OCI-LY7 (cell line): Measurements from ENCODE around the gene TRIM72. TPM values are rescaled to one million over a fixed set of nuclear protein-coding genes. Genes with fewer than 3 reads are reported as not detected.

Experiments used
- BruUV-seq: library from RNA; stranded (reverse); fragments of 400-500 nt; replicated peaks from 2 replicates; lab custom pipeline; 2021; lab: Mats Ljungman, UMichigan
- CTCF ChIA-PET: fragments of 300-600 bp; sonication (Branson Sonifier 250); formaldehyde crosslinking; loops from one replicate; lab custom pipeline; 2022; ENCODE audit warnings: antibody characterized with exemption; ENCODE audit not compliant: unreplicated experiment; lab: Charles Lee
- POLR2A ChIA-PET: fragments of 300-600 bp; sonication (Branson Sonifier 250); formaldehyde crosslinking; loops from one replicate; lab custom pipeline; 2022; ENCODE audit warnings: antibody characterized with exemption; lab: Charles Lee
- DNase-seq: peaks from one replicate; pipeline ENCODE4 v3.0.0-alpha.2; 2015; ENCODE audit warnings: low spot score
- H2AFZ ChIP-seq: fragments of 200-600 bp; sonication (generic), shearing (Covaris generic); 2 replicates; pipeline ENCODE4 v1.6.1; 2014; ENCODE audit warnings: mild to moderate bottlenecking, antibody characterized with exemption, low read length, moderate library complexity
- H3K27ac ChIP-seq: fragments of 200-600 bp; sonication (generic); 2 replicates; pipeline ENCODE4 v1.5.1; 2014; ENCODE audit warnings: mixed run types, low read depth, mild to moderate bottlenecking, moderate library complexity, low read length, inconsistent platforms; ENCODE audit not compliant: poor library complexity, severe bottlenecking
- H3K36me3 ChIP-seq: fragments of 200-600 bp; sonication (generic); 2 replicates; pipeline ENCODE4 v1.6.1; 2014; ENCODE audit warnings: mild to moderate bottlenecking, antibody characterized with exemption, low read length, moderate library complexity, mixed read lengths; ENCODE audit not compliant: insufficient read depth
- H3K4me1 ChIP-seq: fragments of 200-600 bp; sonication (generic); 2 replicates; pipeline ENCODE4 v1.5.1; 2014; ENCODE audit warnings: mild to moderate bottlenecking, low read length; ENCODE audit not compliant: insufficient read depth, poor library complexity, severe bottlenecking
- H3K4me2 ChIP-seq: fragments of 200-600 bp; sonication (generic); 2 replicates; pipeline ENCODE4 v1.6.1; 2014; ENCODE audit warnings: mild to moderate bottlenecking, low read length
- H3K4me3 ChIP-seq: fragments of 200-600 bp; sonication (generic); 2 replicates; pipeline ENCODE4 v1.5.1; 2014; ENCODE audit warnings: mild to moderate bottlenecking, low read depth, low read length; ENCODE audit not compliant: poor library complexity, severe bottlenecking
- H3K79me2 ChIP-seq: fragments of 200-600 bp; sonication (generic); 2 replicates; pipeline ENCODE4 v1.6.1; 2016; ENCODE audit warnings: low read depth, mild to moderate bottlenecking, low read length, moderate library complexity, mixed read lengths; ENCODE audit not compliant: insufficient read depth
- H3K9me2 ChIP-seq: fragments of 200-600 bp; sonication (generic); 2 replicates; pipeline ENCODE4 v1.6.1; 2016; ENCODE audit warnings: mild to moderate bottlenecking, low read length, mixed read lengths; ENCODE audit not compliant: insufficient read depth
- H3K9me3 ChIP-seq: fragments of 200-600 bp; sonication (generic); 2 replicates; pipeline ENCODE4 v1.6.1; 2014; ENCODE audit warnings: mild to moderate bottlenecking, mixed run types, low read length, mixed read lengths
- H4K20me1 ChIP-seq: fragments of 200-600 bp; sonication (generic); 2 replicates; pipeline ENCODE4 v1.6.1; 2014; ENCODE audit warnings: mild to moderate bottlenecking, antibody characterized with exemption, low read length, moderate library complexity, mixed read lengths; ENCODE audit not compliant: insufficient read depth
- EZH2phosphoT487 ChIP-seq: fragments of 200-600 bp; sonication (generic); IDR thresholded peaks from 2 replicates; pipeline ENCODE4 v1.6.1; 2018; ENCODE audit warnings: low read depth, borderline replicate concordance, mild to moderate bottlenecking, mixed run types, antibody characterized with exemption, low read length, moderate library complexity, mixed read lengths
- intact Hi-C: fragments of 100-400 bp; cut with micrococcal nuclease; formaldehyde crosslinking; loops from one replicate; pipeline ENCODE4 v1.10.0; 2022; ENCODE audit not compliant: unreplicated experiment
- total RNA-seq, 2 experiments: library from RNA; depleted of rRNA in 1 of 2; stranded (reverse); fragments of >200 nt in 1 of 2; shearing (Covaris generic) in 1 of 2; gene quantifications; 2 replicates each; pipeline ENCODE4 v1.2.3, GENCODE V29; 2014 to 2022
- TF ChIP-seq, protein P1 (sequence below): fragments of 200-600 bp; sonication (generic); conservative IDR thresholded peaks from 2 replicates; pipeline ENCODE4 v1.5.1; 2014; ENCODE audit warnings: mild to moderate bottlenecking, antibody characterized with exemption, low read length, moderate library complexity, mixed read lengths

TRIM72 gene
- total RNA-seq, 2 experiments from 2014 or later: 0.13 to 1.1 TPM

DNA sequence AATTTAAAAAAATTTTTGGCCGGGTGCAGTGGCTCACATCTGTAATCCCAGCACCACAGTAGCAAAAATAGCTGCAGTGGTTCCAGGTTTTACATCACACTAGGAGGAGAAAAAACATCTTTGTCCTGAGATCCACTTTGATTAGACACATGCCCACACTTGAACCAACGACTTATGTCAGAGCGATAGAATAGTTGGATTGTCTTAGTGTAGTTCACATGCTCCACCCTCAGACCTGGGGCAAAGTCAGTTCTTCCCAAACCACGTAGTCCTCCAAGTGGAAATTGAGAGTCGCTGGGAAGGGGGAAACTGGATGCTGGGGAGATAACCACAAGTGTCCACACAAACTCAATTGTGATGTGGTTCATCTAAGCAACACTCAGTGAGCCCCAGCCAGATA, 34.4 kb downstream of the TRIM72 start:
- Histone ChIP-seq H3K4me2 (no peak overlapping the region), H3K4me3 (no peak overlapping the region), H3K79me2 (no peaks in the 10 kb centered on the region), H3K36me3 (no peaks in the 10 kb centered on the region), H3K9me3 (no peaks in the 10 kb centered on the region), H3K9me2 (no peaks in the 10 kb centered on the region), H3K4me1 (peaks cover 11% of the 10 kb centered on the region), H2AFZ (no peak overlapping the region), H4K20me1 (no peaks in the 10 kb centered on the region), H3K27ac (no peak overlapping the region)
- no peak for DNase-seq
- intact Hi-C loops: no loop called here
- TF ChIP-seq, protein P1, sequence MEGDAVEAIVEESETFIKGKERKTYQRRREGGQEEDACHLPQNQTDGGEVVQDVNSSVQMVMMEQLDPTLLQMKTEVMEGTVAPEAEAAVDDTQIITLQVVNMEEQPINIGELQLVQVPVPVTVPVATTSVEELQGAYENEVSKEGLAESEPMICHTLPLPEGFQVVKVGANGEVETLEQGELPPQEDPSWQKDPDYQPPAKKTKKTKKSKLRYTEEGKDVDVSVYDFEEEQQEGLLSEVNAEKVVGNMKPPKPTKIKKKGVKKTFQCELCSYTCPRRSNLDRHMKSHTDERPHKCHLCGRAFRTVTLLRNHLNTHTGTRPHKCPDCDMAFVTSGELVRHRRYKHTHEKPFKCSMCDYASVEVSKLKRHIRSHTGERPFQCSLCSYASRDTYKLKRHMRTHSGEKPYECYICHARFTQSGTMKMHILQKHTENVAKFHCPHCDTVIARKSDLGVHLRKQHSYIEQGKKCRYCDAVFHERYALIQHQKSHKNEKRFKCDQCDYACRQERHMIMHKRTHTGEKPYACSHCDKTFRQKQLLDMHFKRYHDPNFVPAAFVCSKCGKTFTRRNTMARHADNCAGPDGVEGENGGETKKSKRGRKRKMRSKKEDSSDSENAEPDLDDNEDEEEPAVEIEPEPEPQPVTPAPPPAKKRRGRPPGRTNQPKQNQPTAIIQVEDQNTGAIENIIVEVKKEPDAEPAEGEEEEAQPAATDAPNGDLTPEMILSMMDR: no peak
- no peak for TF ChIP-seq EZH2phosphoT487
- POLR2A ChIA-PET: no interaction called here
- CTCF ChIA-PET: no interaction called here
- BruUV-seq: no TSS peak

DNA sequence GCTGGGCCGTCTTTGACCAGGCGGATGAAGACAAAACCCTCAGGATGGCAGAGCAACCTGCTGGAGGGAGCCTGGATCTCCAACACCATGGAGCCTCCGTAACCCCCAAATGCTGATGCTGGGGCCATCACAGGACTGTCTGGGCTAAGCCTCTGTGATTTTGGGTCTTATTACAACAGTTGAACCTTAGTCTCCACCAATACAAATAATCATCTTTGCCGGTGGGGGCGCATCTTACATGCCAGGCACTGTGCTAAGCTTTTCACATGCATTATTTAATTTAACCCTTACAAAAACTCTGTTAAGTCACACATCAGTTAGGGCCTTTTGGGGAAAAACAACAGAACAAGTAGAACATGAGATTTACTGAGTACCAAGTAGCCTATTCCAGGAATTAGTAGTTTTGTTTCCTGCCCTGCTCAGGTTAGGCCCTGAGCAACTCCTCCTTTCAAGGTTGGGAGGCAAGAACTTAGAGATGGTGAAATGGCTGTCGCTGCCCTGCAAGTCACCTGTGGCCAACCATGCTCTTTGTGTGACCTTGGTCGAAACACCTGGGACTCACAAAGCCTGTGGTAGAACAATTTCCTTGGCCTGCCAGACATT, 37.0 kb downstream of the TRIM72 start:
- ChIA-PET POLR2A (no interaction called here), CTCF (no interaction called here)
- Histone ChIP-seq H3K4me3 (no peak overlapping the region), H3K79me2 (no peaks in the 10 kb centered on the region), H3K9me3 (no peaks in the 10 kb centered on the region), H2AFZ (no peak overlapping the region), H3K9me2 (no peaks in the 10 kb centered on the region), H3K4me2 (no peak overlapping the region), H3K27ac (no peak overlapping the region), H4K20me1 (no peaks in the 10 kb centered on the region), H3K4me1 (no peaks in the 10 kb centered on the region), H3K36me3 (no peaks in the 10 kb centered on the region)
- BruUV-seq: no TSS peak
- intact Hi-C loops: no loop called here
- DNase-seq: no peak
- TF ChIP-seq, protein P1: no peak
- TF ChIP-seq EZH2phosphoT487: no peak

DNA sequence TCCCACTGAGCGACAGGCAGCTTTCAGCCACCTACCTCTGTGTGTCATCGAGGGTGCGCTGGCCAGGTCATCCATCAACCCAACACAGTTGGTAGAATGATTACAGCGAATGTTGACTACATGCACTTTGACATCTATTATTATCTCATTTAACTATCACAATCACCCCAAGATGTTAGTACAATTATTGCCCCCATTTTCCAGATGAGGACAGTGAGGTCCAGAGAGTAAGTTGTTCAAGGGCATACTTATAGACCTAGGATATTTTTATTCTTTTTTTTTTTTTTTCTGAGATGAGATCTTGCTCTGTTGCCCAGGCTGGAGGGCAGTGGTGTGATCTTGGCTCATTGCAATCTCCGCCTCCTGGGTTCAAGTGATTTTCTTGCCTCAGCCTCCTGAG, 37.5 kb downstream of the TRIM72 start:
- Histone ChIP-seq H3K9me2 (no peaks in the 10 kb centered on the region), H2AFZ (no peak overlapping the region), H4K20me1 (no peaks in the 10 kb centered on the region), H3K4me2 (no peak overlapping the region), H3K9me3 (no peaks in the 10 kb centered on the region), H3K27ac (no peak overlapping the region), H3K4me1 (no peaks in the 10 kb centered on the region), H3K79me2 (no peaks in the 10 kb centered on the region), H3K4me3 (no peak overlapping the region), H3K36me3 (no peaks in the 10 kb centered on the region)
- TF ChIP-seq, protein P1: no peak
- no peak for TF ChIP-seq EZH2phosphoT487
- BruUV-seq: no TSS peak
- ChIA-PET POLR2A (no interaction called here), CTCF (no interaction called here)
- intact Hi-C loops: no loop called here
- DNase-seq: no peak
